ENCODE results near the gene ZNF22.

The ZNF22 gene

GRCh38 chr10:44966129-44966815 is 34.5 kb upstream of the ZNF22 start:
- H3K27ac ChIP-seq (ENCODE audit: low read length): no peak overlapping the region
- H3K9ac ChIP-seq (ENCODE audit: low read depth, low read length): no peak overlapping the region
- H3K27me3 ChIP-seq (ENCODE audit: insufficient read depth, low read length): peaks cover 4% of the 10 kb centered on the region; the same call in 1 of the 2 replicates
- no peaks in the 10 kb centered on the region for H3K36me3 ChIP-seq (ENCODE audit: insufficient read depth, low read depth, low read length)
- peaks cover 28% of the 10 kb centered on the region for H3K4me1 ChIP-seq (ENCODE audit: insufficient read depth, low read length)
- no peaks in the 10 kb centered on the region for H3K9me3 ChIP-seq (ENCODE audit: insufficient read depth, low read depth, low read length)
- H3K4me3 ChIP-seq (ENCODE audit: low read length): no peak overlapping the region

- H3K9ac ChIP-seq (ENCODE audit: low read depth, low read length): no peak overlapping the region
- no peaks in the 10 kb centered on the region for H3K9me3 ChIP-seq (ENCODE audit: insufficient read depth, low read depth, low read length)
- 0 out of 2 replicates have a peak, but pooled peaks cover 2% of the 10 kb centered on the region for H3K27me3 ChIP-seq (ENCODE audit: insufficient read depth, low read length)
- no peak overlapping the region for H3K4me3 ChIP-seq (ENCODE audit: low read length)
- H3K36me3 ChIP-seq (ENCODE audit: insufficient read depth, low read depth, low read length): no peaks in the 10 kb centered on the region
- peaks cover 28% of the 10 kb centered on the region for H3K4me1 ChIP-seq (ENCODE audit: insufficient read depth, low read length)
- H3K27ac ChIP-seq (ENCODE audit: low read length): no peak overlapping the region
Observed at GRCh38 chr10:44966816-44967509, 33.8 kb upstream of the ZNF22 start.

GRCh38 chr10:44967616-44968015 is 33.1 kb upstream of the ZNF22 start:
- H3K36me3 ChIP-seq (ENCODE audit: insufficient read depth, low read depth, low read length): no peaks in the 10 kb centered on the region
- H3K9ac ChIP-seq (ENCODE audit: low read depth, low read length): no peak overlapping the region
- H3K4me3 ChIP-seq (ENCODE audit: low read length): no peak overlapping the region
- H3K27me3 ChIP-seq (ENCODE audit: insufficient read depth, low read length): no peaks in the 10 kb centered on the region
- peaks cover 28% of the 10 kb centered on the region for H3K4me1 ChIP-seq (ENCODE audit: insufficient read depth, low read length)
- H3K9me3 ChIP-seq (ENCODE audit: insufficient read depth, low read depth, low read length): no peaks in the 10 kb centered on the region
- no peak overlapping the region for H3K27ac ChIP-seq (ENCODE audit: low read length)

- Histone ChIP-seq H3K4me3 (ENCODE audit: low read length) (no peak overlapping the region), H3K4me1 (ENCODE audit: insufficient read depth, low read length) (peaks cover 30% of the 10 kb centered on the region), H3K9me3 (ENCODE audit: insufficient read depth, low read depth, low read length) (no peaks in the 10 kb centered on the region), H3K27me3 (ENCODE audit: insufficient read depth, low read length) (no peaks in the 10 kb centered on the region), H3K27ac (ENCODE audit: low read length) (no peak overlapping the region), H3K9ac (ENCODE audit: low read depth, low read length) (no peak overlapping the region), H3K36me3 (ENCODE audit: insufficient read depth, low read depth, low read length) (no peaks in the 10 kb centered on the region)
Observed at GRCh38 chr10:44968091-44968490, 32.6 kb upstream of the ZNF22 start.

GRCh38 chr10:44968500-44969400 is 32.0 kb upstream of the ZNF22 start:
- Histone ChIP-seq H3K4me3 (ENCODE audit: low read length) (no peak overlapping the region), H3K27me3 (ENCODE audit: insufficient read depth, low read length) (no peaks in the 10 kb centered on the region), H3K9ac (ENCODE audit: low read depth, low read length) (no peak overlapping the region), H3K9me3 (ENCODE audit: insufficient read depth, low read depth, low read length) (no peaks in the 10 kb centered on the region), H3K27ac (ENCODE audit: low read length) (no peak overlapping the region), H3K4me1 (ENCODE audit: insufficient read depth, low read length) (peaks cover 30% of the 10 kb centered on the region), H3K36me3 (ENCODE audit: insufficient read depth, low read depth, low read length) (no peaks in the 10 kb centered on the region)

GRCh38 chr10:44969854-44970253 is 30.9 kb upstream of the ZNF22 start:
- H3K9ac ChIP-seq (ENCODE audit: low read depth, low read length): no peak overlapping the region
- no peak overlapping the region for H3K27ac ChIP-seq (ENCODE audit: low read length)
- no peak overlapping the region for H3K4me3 ChIP-seq (ENCODE audit: low read length)
- no peaks in the 10 kb centered on the region for H3K9me3 ChIP-seq (ENCODE audit: insufficient read depth, low read depth, low read length)
- peaks cover 26% of the 10 kb centered on the region; the same call in 1 of the 2 replicates for H3K4me1 ChIP-seq (ENCODE audit: insufficient read depth, low read length)
- H3K36me3 ChIP-seq (ENCODE audit: insufficient read depth, low read depth, low read length): no peaks in the 10 kb centered on the region
- H3K27me3 ChIP-seq (ENCODE audit: insufficient read depth, low read length): no peaks in the 10 kb centered on the region

- Histone ChIP-seq H3K4me3 (ENCODE audit: low read length) (no peak overlapping the region), H3K4me1 (ENCODE audit: insufficient read depth, low read length) (peaks cover 20% of the 10 kb centered on the region; the same call in 1 of the 2 replicates), H3K9ac (ENCODE audit: low read depth, low read length) (no peak overlapping the region), H3K27ac (ENCODE audit: low read length) (no peak overlapping the region), H3K27me3 (ENCODE audit: insufficient read depth, low read length) (no peaks in the 10 kb centered on the region), H3K36me3 (ENCODE audit: insufficient read depth, low read depth, low read length) (no peaks in the 10 kb centered on the region), H3K9me3 (ENCODE audit: insufficient read depth, low read depth, low read length) (no peaks in the 10 kb centered on the region)
Observed at GRCh38 chr10:44970812-44971395, 29.8 kb upstream of the ZNF22 start.

GRCh38 chr10:44971434-44971833 is 29.3 kb upstream of the ZNF22 start:
- Histone ChIP-seq H3K4me3 (ENCODE audit: low read length) (no peak overlapping the region), H3K27ac (ENCODE audit: low read length) (no peak overlapping the region), H3K36me3 (ENCODE audit: insufficient read depth, low read depth, low read length) (no peaks in the 10 kb centered on the region), H3K27me3 (ENCODE audit: insufficient read depth, low read length) (no peaks in the 10 kb centered on the region; the same call in 1 of the 2 replicates), H3K9ac (ENCODE audit: low read depth, low read length) (no peak overlapping the region), H3K4me1 (ENCODE audit: insufficient read depth, low read length) (peaks cover 21% of the 10 kb centered on the region; the same call in 1 of the 2 replicates), H3K9me3 (ENCODE audit: insufficient read depth, low read depth, low read length) (no peaks in the 10 kb centered on the region)

GRCh38 chr10:44971935-44972757 is 28.6 kb upstream of the ZNF22 start:
- H3K9me3 ChIP-seq (ENCODE audit: insufficient read depth, low read depth, low read length): no peaks in the 10 kb centered on the region
- no peak overlapping the region for H3K9ac ChIP-seq (ENCODE audit: low read depth, low read length)
- H3K4me1 ChIP-seq (ENCODE audit: insufficient read depth, low read length): peaks cover 21% of the 10 kb centered on the region; the same call in 1 of the 2 replicates
- no peaks in the 10 kb centered on the region; the same call in 1 of the 2 replicates for H3K27me3 ChIP-seq (ENCODE audit: insufficient read depth, low read length)
- H3K36me3 ChIP-seq (ENCODE audit: insufficient read depth, low read depth, low read length): no peaks in the 10 kb centered on the region
- H3K27ac ChIP-seq (ENCODE audit: low read length): no peak overlapping the region
- H3K4me3 ChIP-seq (ENCODE audit: low read length): no peak overlapping the region

GRCh38 chr10:44972874-44973306 is 27.8 kb upstream of the ZNF22 start:
- Histone ChIP-seq H3K27ac (ENCODE audit: low read length) (no peak overlapping the region), H3K27me3 (ENCODE audit: insufficient read depth, low read length) (no peaks in the 10 kb centered on the region; the same call in 1 of the 2 replicates), H3K9ac (ENCODE audit: low read depth, low read length) (no peak overlapping the region), H3K4me3 (ENCODE audit: low read length) (peak overlapping the region; percentile 0; the same call in 1 of the 2 replicates), H3K36me3 (ENCODE audit: insufficient read depth, low read depth, low read length) (no peaks in the 10 kb centered on the region), H3K4me1 (ENCODE audit: insufficient read depth, low read length) (peaks cover 21% of the 10 kb centered on the region; the same call in 1 of the 2 replicates), H3K9me3 (ENCODE audit: insufficient read depth, low read depth, low read length) (no peaks in the 10 kb centered on the region)
